Left lung (tissue), 10 donors: ENCODE measurements around the gene TAF1C. TPM values are rescaled to one million over a fixed set of nuclear protein-coding genes. Genes with fewer than 3 reads are reported as not detected.

ENCODE experiments used
- ATAC-seq: fragments of 200-7000 bp; cut with Tn5 transposase; one replicate; pipeline ENCODE4 v1.9.1; 2020; ENCODE audit warnings: moderate library complexity
- DNase-seq, 4 donors: peaks; one replicate each; pipeline ENCODE4 v3.0.0-alpha.2; 2013 to 2020
- H3K27ac ChIP-seq, 2 donors: fragments of 200-600 bp; sonication (generic) in 1 of 2; one replicate each; pipeline versions ENCODE4 v1.5.0 to v1.8.0; 2020 to 2021
- H3K27me3 ChIP-seq, 2 donors: fragments of 200-600 bp; sonication (generic) in 1 of 2; one replicate each; pipeline versions ENCODE4 v1.5.0 to v1.8.0; 2020 to 2021
- H3K36me3 ChIP-seq, 2 donors: fragments of 200-600 bp; sonication (generic) in 1 of 2; one replicate each; pipeline versions ENCODE4 v1.5.0 to v1.8.0; 2020 to 2021
- H3K4me1 ChIP-seq, 2 donors: fragments of 200-600 bp; one replicate each; pipeline ENCODE4 v1.8.0; 2021
- H3K4me3 ChIP-seq, 2 donors: fragments of 200-600 bp; sonication (generic) in 1 of 2; one replicate each; pipeline versions ENCODE4 v1.5.0 to v1.8.0; 2020 to 2021; ENCODE audit warnings: mild to moderate bottlenecking in 1 of 2
- H3K9me3 ChIP-seq, 2 donors: fragments of 200-600 bp; sonication (generic) in 1 of 2; one replicate each; pipeline versions ENCODE4 v1.5.0 to v1.8.0; 2020 to 2021
- intact Hi-C, 2 donors: fragments of 100-400 bp; cut with DNase I; formaldehyde crosslinking; loops; one replicate each; pipeline versions ENCODE4 v1.11.2 to v1.14.2; 2022
- polyA plus RNA-seq, 6 donors: library from polyadenylated mRNA; unstranded; fragments of 120-200 nt; gene quantifications; one replicate each; pipeline ENCODE4 v1.2.1, GENCODE V29; 2013; ENCODE audit not compliant: insufficient read length in 6 of 6
- total RNA-seq, 2 donors: library from RNA; stranded (reverse); fragmentation: NEBNext Ultra II Directional; extraction: Animal tissue kit (Norgen Biotek cat#: 25700); gene quantifications; one replicate each; pipeline ENCODE4 v1.2.1, GENCODE V29; 2021
- TF ChIP-seq, protein P1 (sequence below), 2 donors: fragments of 200-600 bp; sonication (generic) in 1 of 2; IDR thresholded peaks; one replicate each; pipeline versions ENCODE4 v1.5.0 to v1.8.0; 2021; ENCODE audit warnings: antibody characterized with exemption in 2 of 2
- donor health status: DM: no; HTN: yes; CAD: no.
- donor health status: DM: no; HTN: no; CAD: no.

Gene TAF1C
- total and polyA plus RNA-seq, 8 donors, result 37.5 to 66.1 (median 52.9) TPM

DNA sequence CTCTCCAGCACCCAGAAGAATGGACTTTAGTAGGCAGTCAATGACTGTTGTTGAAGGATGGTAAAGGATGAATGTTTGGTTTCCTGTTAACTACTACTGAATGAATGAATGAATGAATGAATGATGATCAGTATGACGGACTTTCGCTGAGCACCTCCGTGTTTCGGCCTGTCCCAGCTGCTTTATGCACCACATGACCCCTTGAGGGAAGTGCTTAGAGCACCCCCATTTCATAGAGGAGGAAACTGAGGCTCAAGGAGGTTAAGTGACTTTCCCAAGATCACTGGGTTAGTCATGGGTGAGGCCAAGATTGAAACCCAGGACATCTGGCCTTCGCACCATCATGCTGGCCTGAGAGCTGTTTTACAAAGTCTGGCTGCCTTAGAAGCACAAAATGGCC, 46.1 kb upstream of the TAF1C start:
- DNase-seq (no peak), ATAC-seq (no peak)
- Histone ChIP-seq H3K36me3 (no peaks in the 10 kb centered on the region), H3K27me3 (peaks cover 0 to 12% of the 10 kb centered on the region in 2 donors), H3K27ac (no peak overlapping the region), H3K4me1 (no peaks in the 10 kb centered on the region), H3K4me3 (no peak overlapping the region), H3K9me3 (no peaks in the 10 kb centered on the region)
- TF ChIP-seq, protein P1, sequence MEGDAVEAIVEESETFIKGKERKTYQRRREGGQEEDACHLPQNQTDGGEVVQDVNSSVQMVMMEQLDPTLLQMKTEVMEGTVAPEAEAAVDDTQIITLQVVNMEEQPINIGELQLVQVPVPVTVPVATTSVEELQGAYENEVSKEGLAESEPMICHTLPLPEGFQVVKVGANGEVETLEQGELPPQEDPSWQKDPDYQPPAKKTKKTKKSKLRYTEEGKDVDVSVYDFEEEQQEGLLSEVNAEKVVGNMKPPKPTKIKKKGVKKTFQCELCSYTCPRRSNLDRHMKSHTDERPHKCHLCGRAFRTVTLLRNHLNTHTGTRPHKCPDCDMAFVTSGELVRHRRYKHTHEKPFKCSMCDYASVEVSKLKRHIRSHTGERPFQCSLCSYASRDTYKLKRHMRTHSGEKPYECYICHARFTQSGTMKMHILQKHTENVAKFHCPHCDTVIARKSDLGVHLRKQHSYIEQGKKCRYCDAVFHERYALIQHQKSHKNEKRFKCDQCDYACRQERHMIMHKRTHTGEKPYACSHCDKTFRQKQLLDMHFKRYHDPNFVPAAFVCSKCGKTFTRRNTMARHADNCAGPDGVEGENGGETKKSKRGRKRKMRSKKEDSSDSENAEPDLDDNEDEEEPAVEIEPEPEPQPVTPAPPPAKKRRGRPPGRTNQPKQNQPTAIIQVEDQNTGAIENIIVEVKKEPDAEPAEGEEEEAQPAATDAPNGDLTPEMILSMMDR (IDR thresholded peaks at IDR 0.05), result no peak
- intact Hi-C loops, result no loop called here

DNA sequence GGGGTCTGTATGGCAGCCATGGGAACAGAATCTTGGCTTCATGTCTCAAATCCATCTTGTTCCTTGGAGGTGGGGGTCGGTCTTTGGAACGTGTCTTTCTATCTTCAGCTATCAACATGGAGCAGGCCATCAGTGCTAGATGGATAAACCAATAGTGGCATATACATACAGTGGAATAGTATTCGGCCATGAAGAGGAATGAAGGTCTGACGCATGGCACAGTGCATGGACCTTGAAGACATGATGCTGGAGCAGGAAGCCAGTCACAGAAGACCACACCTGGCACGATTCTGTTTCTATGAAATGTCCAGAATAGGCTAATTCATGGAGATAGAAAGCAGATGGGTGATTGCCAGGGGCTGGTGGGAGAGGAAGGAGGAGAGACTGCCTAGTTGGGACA, 45.2 kb upstream of the TAF1C start:
- H3K27me3 ChIP-seq, result peaks cover 0 to 15% of the 10 kb centered on the region in 2 donors
- ATAC-seq, result no peak
- no peak overlapping the region for H3K27ac ChIP-seq
- H3K4me1 ChIP-seq, result no peaks in the 10 kb centered on the region
- intact Hi-C loops, result no loop called here
- DNase-seq, result no peak
- H3K9me3 ChIP-seq, result no peaks in the 10 kb centered on the region
- no peaks in the 10 kb centered on the region for H3K36me3 ChIP-seq
- H3K4me3 ChIP-seq, result no peak overlapping the region
- TF ChIP-seq, protein P1 (IDR thresholded peaks at IDR 0.05), result no peak

DNA sequence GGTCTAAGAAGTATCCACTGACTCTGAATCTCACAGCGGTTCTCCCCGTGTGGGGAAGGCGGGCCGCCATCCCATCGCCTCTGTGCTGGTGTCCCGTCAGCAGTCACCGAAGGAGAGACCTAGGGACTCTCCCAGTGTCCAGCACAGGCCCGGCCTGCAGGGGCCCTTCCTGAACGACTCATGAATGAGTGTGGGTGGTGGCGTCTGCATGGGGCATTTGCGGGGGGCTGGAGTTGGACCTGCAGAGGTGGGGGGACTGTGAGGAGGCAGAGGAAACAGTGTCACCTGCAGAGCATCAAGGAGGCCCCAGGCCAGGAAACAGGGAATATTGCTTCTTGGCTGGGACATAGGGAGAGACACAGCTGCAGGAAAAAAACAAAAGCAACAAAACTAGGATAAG, 42.6 kb upstream of the TAF1C start:
- intact Hi-C loops, result no loop called here
- Histone ChIP-seq H3K27ac (no peak overlapping the region), H3K27me3 (peaks cover 0 to 24% of the 10 kb centered on the region in 2 donors), H3K36me3 (no peaks in the 10 kb centered on the region), H3K4me3 (no peak overlapping the region), H3K4me1 (no peaks in the 10 kb centered on the region), H3K9me3 (no peaks in the 10 kb centered on the region)
- TF ChIP-seq, protein P1 (IDR thresholded peaks at IDR 0.05), result no peak
- no peak for ATAC-seq
- DNase-seq, result no peak

DNA sequence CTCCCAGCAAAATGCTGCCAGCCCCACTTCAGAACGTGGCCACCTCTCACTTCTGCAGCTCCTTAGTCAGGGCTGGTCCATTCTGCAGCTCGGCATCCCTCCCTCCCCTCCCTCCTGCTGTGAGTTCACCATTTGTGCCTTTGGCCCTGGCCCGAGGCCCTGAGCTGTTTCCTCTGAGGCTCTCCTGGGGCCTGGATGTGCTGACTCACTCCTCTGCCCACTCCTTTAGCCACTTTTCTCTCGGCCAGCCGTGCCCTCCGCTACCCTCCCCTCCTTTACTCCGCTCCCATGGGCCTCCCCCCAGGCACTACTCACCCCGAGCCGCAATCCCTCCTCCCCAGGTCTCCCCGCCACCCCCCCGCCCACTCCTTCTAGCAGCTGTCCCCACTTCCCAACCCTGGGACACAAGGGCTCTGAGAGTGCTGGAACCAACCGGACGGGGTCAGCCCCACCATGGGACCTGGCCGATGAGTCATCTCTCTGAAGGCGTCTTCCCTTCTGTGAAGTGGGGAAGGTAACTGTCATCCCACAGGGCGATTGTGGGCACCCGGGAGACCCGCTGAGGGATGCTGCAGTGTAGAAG, 41.5 kb upstream of the TAF1C start:
- DNase-seq (peak in 3 of 4 donors; percentile 14 to 85 (median 80)), ATAC-seq (peak; percentile 95)
- H3K4me3 ChIP-seq, result no peak overlapping the region
- no peaks in the 10 kb centered on the region for H3K36me3 ChIP-seq
- TF ChIP-seq, protein P1 (IDR thresholded peaks at IDR 0.05), result no peak
- H3K4me1 ChIP-seq, result no peaks in the 10 kb centered on the region
- no peak overlapping the region for H3K27ac ChIP-seq
- H3K9me3 ChIP-seq, result no peaks in the 10 kb centered on the region
- intact Hi-C loops, result no loop called here
- peaks cover 0 to 18% of the 10 kb centered on the region in 2 donors for H3K27me3 ChIP-seq

DNA sequence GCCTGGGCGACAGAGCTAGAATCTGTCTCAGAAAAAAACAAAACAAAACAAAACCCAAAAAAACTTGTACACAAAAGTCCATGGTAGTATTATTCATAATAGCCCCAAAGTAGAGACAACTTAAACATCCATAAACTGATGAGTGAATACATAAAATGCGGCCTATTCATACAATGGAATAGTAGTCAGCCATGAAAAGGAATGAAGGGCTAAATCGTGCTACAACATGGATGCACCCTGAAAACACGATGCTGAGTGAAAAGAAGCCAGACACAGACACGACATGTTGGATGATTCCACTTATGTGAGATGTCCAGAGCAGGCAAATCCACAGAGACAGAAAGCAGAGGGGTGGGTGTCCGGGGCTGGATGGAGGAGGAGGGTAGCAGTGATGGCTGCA, 40.7 kb upstream of the TAF1C start:
- no peak overlapping the region for H3K4me3 ChIP-seq
- intact Hi-C loops, result no loop called here
- H3K4me1 ChIP-seq, result no peaks in the 10 kb centered on the region
- peaks cover 0 to 18% of the 10 kb centered on the region in 2 donors for H3K27me3 ChIP-seq
- no peaks in the 10 kb centered on the region for H3K9me3 ChIP-seq
- no peak overlapping the region for H3K27ac ChIP-seq
- TF ChIP-seq, protein P1 (IDR thresholded peaks at IDR 0.05), result no peak
- DNase-seq (no peak), ATAC-seq (no peak)
- H3K36me3 ChIP-seq, result no peaks in the 10 kb centered on the region
